ENCODE results near the gene EXOC1.
"Not testable (repeated sequence)": the region's sequence is repeated elsewhere in the genome, so short reads cannot be mapped to it uniquely, and the experiment has no call there.

EXOC1 gene

GRCh38 chr4:55838952-55839351 lies 14.5 kb upstream of the EXOC1 start:
- no peak for DNase-seq (ENCODE audit: extremely low read depth, insufficient read length)
- H3K36me3 ChIP-seq (ENCODE audit: control insufficient read depth, insufficient read depth, low read length), result no peaks in the 10 kb centered on the region
- no peak overlapping the region for H3K4me3 ChIP-seq (replicated peaks; ENCODE audit: low read depth, low read length)
- no peaks in the 10 kb centered on the region for H3K27me3 ChIP-seq (replicated peaks; ENCODE audit: control insufficient read depth, insufficient read depth, low read length)
- TF ChIP-seq CTCF (IDR thresholded peaks at IDR 0.05; ENCODE audit: insufficient read depth, low read length, poor library complexity, severe bottlenecking), result no peak

GRCh38 chr4:55840956-55841355 lies 12.5 kb upstream of the EXOC1 start:
- TF ChIP-seq CTCF (IDR thresholded peaks at IDR 0.05; ENCODE audit: insufficient read depth, low read length, poor library complexity, severe bottlenecking), result no peak

GRCh38 chr4:55841373-55842239 lies 11.8 kb upstream of the EXOC1 start:
- DNase-seq (ENCODE audit: extremely low read depth, insufficient read length); H3K4me3 ChIP-seq (replicated peaks; ENCODE audit: low read depth, low read length); H3K27me3 ChIP-seq (replicated peaks; ENCODE audit: control insufficient read depth, insufficient read depth, low read length); H3K36me3 ChIP-seq (ENCODE audit: control insufficient read depth, insufficient read depth, low read length): not testable (repeated sequence)

More at GRCh38 chr4:55840956-55841355, 12.5 kb upstream of the EXOC1 start:
- Histone ChIP-seq H3K27me3 (replicated peaks; ENCODE audit: control insufficient read depth, insufficient read depth, low read length) (no peaks in the 10 kb centered on the region), H3K36me3 (ENCODE audit: control insufficient read depth, insufficient read depth, low read length) (no peaks in the 10 kb centered on the region), H3K4me3 (replicated peaks; ENCODE audit: low read depth, low read length) (no peak overlapping the region)
- no peak for DNase-seq (ENCODE audit: extremely low read depth, insufficient read length)

GRCh38 chr4:55842312-55842711 lies 11.1 kb upstream of the EXOC1 start:
- H3K36me3 ChIP-seq (ENCODE audit: control insufficient read depth, insufficient read depth, low read length); H3K4me3 ChIP-seq (replicated peaks; ENCODE audit: low read depth, low read length); DNase-seq (ENCODE audit: extremely low read depth, insufficient read length); H3K27me3 ChIP-seq (replicated peaks; ENCODE audit: control insufficient read depth, insufficient read depth, low read length): not testable (repeated sequence)

- Histone ChIP-seq H3K4me3 (replicated peaks; ENCODE audit: low read depth, low read length) (no peak overlapping the region), H3K27me3 (replicated peaks; ENCODE audit: control insufficient read depth, insufficient read depth, low read length) (no peaks in the 10 kb centered on the region), H3K36me3 (ENCODE audit: control insufficient read depth, insufficient read depth, low read length) (no peaks in the 10 kb centered on the region)
- no peak for TF ChIP-seq CTCF (IDR thresholded peaks at IDR 0.05; ENCODE audit: insufficient read depth, low read length, poor library complexity, severe bottlenecking)
- no peak for DNase-seq (ENCODE audit: extremely low read depth, insufficient read length)
These were observed 3.7 kb upstream of the EXOC1 start for GRCh38 chr4:55849724-55850123.

GRCh38 chr4:55851885-55852284 lies 1.6 kb upstream of the EXOC1 start:
- TF ChIP-seq CTCF (IDR thresholded peaks at IDR 0.05; ENCODE audit: insufficient read depth, low read length, poor library complexity, severe bottlenecking), result no peak
- H3K36me3 ChIP-seq (ENCODE audit: control insufficient read depth, insufficient read depth, low read length), result no peaks in the 10 kb centered on the region
- no peaks in the 10 kb centered on the region for H3K27me3 ChIP-seq (replicated peaks; ENCODE audit: control insufficient read depth, insufficient read depth, low read length)
- H3K4me3 ChIP-seq (replicated peaks; ENCODE audit: low read depth, low read length), result no peak overlapping the region
- DNase-seq (ENCODE audit: extremely low read depth, insufficient read length), result no peak

All from GM06990 (cell line).